Dedifferentiated amniotic fluid mesenchymal stem cell (primary cell): Measurements from ENCODE around the gene FOXL1.

ENCODE experiments used
- DNase-seq: peaks from one replicate; pipeline ENCODE4 v3.0.0-alpha.2; 2016; ENCODE audit errors: extremely low spot score

FOXL1 gene

DNA sequence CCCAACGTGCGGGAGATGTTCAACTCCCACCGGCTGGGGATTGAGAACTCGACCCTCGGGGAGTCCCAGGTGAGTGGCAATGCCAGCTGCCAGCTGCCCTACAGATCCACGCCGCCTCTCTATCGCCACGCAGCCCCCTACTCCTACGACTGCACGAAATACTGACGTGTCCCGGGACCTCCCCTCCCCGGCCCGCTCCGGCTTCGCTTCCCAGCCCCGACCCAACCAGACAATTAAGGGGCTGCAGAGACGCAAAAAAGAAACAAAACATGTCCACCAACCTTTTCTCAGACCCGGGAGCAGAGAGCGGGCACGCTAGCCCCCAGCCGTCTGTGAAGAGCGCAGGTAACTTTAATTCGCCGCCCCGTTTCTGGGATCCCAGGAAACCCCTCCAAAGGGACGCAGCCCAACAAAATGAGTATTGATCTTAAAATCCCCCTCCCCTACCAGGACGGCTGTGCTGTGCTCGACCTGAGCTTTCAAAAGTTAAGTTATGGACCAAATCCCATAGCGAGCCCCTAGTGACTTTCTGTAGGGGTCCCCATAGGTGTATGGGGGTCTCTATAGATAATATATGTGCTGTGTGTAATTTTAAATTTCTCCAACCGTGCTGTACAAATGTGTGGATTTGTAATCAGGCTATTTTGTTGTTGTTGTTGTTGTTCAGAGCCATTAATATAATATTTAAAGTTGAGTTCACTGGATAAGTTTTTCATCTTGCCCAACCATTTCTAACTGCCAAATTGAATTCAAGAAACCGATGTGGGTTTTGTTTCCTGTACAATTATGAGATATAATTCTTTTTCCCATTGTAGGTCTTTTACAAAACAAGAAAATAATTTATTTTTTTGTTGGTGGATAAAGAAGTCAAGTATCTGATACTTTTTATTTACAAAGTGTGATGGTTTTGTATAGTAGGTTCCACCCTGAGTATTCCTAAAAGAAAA, 9.4 kb upstream of the FOXL1 start:
- DNase-seq = no peak

DNA sequence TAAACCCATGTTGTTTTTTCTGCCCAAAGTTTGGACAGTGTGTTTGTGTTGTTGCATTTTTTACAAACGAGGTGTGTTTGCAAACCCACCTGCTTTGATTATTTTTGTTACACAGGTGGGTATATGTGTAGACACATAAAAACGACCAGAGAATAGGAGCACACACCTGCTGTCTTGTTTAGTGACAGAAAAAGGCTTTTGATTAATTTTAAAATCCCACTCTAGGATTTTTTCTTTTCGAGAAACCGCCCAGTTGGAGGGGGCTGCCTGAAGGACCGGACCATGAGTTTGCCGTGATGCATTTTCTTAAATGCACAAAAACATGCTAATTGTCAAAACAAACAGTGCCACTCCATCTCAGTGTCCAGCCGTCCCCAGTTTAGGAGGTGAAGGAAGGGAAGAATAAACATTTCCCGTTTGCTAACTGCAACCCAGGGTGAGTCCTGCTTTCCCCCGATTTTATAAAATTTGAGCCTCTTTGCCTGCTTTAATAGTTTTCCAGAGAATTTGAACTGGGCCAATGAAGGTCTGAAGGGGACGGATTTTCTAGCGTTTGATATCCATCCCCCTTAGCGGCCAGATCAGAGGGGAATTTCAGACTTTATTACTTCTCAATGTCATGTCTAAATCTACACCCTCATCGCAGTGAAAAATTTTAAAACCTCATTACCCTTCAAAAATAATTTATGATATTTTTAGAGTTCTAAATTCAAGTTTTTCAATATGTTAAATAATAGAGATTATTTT, 8.5 kb upstream of the FOXL1 start:
- DNase-seq = no peak

DNA sequence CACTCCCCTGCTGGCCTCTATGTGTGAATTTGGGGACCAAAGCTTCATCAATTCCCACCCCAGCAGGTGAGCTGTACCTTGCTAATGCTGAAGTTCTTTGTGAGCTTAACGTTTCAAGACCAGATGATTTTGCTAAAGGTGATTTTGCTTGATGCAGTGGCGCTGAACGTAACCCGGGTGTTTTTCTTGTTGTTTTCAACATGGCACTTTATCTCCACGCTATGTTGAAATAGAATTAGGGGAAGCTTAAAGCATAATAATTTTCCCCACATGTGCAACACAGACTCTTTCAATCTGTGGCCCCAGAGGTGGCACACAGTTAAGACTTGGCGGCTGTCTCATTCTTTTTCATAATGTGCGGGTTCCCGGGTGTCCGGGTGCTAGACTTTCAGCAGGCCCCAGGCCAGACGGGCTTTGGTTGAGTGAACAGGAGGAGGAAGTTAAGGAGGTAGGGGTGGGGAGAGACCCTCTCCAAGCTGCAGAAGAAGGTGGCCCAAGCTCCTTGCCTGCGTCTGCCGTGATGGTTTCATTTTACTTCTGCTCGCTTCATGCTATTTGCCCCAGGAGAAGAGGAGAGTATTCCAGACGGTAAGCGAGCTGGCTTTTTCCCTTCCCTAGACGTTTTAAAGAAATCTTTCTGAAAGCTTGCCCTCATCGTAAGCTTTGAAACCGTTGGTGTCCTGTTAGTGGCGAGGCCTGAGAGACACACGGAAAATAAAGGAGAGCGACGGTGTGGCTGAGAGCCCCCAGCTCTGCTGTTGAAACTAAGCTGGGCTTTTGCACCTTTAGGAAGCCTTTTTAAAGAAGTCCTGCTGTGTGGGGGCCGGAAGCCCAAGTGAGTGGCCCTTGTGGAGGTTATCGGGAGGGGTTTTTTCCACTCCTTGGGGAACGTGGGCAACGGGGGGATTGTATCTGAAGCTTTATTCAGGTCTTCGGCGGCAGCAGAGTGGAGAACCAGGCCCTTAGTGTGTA, 7.5 kb upstream of the FOXL1 start:
- DNase-seq = no peak

DNA sequence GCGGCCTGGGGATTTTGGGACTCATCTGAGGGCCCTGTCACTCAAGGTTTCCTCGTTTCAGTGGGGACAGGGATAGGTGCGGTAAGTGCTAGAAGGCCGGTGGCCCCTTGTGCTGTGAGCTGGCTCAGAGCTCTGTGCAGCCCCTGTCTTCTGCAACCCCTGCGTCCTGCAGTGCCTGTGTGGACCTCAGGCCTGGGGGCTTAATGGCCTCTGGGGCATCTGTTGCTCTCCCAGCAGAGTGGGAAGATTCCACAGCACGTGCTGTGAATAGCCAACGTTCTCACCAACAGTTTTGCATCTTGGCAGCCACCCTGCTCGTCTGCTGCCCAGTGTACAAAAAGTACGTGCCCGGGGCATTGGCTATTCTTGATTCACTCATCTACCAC, 6.8 kb upstream of the FOXL1 start:
- DNase-seq = no peak

DNA sequence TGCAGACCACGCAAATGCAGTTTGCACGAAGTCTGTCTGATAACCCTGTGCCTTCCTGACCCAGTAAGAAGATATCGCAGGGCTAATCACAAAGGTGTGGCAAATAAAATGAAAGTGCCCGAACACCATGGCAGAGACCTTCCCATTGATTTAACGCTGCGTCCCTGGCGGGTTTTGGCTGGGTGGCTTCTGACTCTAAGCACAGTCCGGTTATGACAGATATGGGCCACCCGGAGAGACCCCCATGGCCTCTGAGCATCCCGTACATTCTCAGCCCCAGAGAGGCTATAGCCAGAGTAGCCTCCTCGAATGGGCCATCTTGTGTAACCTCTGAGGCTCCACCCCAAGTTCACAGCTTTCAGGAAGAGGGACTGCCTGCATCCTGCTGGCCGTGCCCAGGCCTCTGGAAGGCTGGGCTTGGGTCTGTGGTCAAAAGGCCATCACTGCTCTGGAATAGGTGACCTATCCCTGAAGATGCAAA, 6.3 kb upstream of the FOXL1 start:
- DNase-seq = no peak

DNA sequence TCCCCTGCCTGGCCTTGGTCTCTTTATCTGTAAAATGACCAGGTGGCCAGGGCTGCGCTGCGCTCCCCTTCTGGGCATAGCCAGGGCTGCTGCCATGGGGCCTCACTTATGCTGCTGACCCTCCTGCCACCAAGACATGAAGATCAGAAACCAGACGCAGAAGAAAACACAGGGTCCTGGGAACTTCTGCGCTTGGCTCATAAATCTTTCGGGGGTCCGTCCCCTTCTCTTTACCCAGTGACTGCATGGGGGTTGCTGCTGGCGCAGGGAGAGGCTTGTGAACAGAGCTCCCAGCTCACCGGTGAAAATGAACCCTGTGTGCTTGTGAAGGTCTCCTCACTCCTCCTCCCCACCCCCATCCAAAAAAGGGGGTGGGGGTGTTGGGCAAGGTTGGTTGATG, 5.7 kb upstream of the FOXL1 start:
- DNase-seq = no peak

DNA sequence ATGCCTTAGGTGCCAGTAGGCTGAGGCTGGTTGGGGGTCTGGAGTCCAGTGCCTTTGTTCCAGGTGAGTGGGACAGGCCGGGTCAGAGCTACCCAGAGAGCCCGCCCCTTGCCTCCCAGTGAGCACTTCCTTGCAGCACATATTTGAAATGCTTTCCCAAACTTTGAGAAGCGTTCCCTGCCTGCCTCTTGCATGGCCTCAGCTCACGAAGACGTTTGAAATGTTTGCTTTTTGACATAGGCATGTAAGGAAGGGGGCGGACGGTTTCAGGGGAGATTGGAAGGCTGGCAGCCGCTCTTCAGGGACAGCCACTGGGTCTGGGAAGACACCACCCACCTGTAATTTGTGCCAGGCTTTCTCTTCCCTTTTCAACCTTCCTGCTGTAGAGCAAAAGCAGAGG, 5.1 kb upstream of the FOXL1 start:
- peak; percentile 28 for DNase-seq

DNA sequence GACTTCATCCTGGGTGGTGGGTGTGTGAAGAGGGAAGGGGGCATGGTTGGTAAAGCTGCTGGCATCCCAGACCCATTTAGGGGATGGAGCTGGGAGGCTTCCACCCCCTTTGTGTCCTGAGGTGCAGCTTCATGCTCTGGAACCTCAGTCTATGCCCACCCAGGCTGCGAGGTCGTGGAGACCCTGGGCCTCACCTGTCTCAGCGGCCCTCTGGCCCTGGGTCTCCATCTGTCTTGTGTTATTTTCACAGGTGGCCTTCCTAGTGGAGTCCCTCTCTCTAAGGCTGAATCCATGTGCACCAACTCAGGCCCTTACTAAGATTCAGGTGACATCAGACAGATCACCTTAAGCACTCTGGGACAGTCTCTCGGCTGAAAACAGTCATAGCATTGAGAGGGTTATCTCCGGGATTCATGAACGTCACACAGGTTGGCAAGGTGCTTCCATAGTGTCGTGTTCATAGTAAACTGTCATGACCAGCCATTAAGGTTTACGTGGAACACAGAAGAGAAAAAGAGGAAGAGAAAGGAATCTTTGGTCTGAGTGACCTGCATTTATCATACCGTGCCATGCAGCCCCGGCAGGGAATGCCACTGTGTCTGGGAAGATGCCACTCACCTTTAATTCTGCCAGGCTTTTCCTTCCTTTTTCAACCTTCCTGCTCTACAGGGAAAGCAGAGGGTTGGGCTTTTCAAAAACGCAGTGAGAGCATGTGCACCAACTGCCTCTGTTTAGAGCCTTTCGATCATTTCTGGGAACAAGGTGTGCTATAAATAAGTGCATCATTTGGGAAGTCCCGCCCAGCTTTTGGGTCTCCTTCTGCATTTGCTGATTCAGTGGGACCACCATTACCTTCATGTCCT, 4.5 kb upstream of the FOXL1 start:
- DNase-seq = no peak

DNA sequence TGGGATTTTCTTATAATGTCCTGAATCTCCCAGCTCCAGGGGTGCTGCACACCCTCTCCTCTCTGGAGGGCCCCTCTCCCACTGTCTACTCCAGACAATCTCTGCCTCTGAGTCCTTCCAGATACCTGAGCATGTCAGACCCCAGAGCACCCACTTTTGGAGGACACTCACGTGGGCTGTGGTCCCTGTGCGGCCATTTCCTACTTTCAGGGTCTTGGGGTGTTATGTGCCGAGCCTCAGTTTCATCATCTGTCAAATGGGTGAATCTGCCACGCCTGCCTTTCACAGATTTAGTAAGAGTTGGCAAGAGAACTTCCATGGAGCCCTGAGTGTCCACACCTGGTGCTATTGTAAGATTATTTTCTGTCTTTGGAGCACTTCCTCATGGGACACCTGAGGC, 3.7 kb upstream of the FOXL1 start:
- no peak for DNase-seq

DNA sequence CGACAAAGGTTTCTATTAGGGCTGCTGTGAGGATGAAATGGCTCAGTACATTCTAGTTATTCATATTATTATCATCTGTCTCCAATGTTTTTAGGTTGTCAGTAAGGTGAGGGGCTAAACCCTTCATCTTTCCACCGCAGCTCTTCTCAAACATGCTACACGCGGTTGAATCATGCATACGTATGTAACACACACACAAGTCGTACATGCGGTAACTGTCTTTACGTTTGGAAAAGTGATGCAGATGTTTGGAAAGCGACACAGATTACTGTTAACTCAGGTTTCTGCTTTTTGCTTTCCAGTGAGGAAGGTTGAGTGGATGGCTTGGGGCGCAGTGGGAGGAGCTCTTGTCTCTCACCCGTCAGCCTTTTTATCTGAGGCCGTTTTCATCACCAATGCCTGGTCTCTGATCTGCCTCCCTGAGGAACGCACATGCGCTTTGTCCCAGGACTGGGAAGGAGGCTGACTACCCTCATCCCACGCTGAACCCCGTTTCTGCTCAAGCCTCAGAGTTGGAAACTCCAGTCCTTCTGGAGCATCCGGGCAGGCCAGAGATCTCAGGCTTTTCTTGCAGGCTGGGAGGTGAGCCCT, 3.2 kb upstream of the FOXL1 start:
- no peak for DNase-seq

DNA sequence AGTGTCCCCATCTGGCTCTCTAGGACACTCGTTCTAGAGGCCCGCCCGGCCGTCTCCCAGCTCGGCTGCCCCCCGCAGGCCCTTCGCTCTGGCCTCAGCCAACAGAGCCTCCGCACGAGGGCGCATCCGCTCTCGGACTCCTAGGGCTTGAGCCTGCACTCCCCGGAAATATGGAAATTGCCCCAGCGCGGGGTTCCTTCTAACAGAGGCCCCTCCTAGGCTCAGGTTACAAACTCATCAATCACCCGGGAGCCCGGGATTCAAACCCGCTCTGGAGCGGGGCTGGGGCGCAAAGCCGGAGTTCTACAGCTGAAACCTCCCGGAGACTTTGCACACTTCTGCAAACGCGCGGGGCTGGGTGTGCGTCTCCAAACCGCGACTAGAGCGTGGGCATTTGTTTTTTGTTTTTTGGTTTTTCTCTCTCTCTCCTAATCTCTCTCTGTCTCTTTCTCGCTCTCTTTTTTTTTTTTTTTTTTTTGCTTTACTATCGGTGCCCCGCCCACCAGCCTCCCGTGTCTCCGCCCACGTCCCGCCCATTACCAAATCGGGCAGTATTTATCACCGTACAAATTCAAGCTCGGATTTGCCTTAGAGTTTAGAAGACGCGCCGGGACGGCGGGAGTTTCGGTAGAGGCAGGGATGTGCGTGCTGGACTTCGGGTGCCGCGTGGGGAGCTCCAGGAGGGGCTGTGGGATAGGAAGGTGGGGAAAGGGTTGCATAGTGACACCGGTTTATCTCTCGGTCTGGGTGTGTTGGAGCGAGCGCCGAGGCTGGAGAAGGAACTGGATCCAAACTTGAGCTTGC, 2.4 kb upstream of the FOXL1 start:
- no peak for DNase-seq

DNA sequence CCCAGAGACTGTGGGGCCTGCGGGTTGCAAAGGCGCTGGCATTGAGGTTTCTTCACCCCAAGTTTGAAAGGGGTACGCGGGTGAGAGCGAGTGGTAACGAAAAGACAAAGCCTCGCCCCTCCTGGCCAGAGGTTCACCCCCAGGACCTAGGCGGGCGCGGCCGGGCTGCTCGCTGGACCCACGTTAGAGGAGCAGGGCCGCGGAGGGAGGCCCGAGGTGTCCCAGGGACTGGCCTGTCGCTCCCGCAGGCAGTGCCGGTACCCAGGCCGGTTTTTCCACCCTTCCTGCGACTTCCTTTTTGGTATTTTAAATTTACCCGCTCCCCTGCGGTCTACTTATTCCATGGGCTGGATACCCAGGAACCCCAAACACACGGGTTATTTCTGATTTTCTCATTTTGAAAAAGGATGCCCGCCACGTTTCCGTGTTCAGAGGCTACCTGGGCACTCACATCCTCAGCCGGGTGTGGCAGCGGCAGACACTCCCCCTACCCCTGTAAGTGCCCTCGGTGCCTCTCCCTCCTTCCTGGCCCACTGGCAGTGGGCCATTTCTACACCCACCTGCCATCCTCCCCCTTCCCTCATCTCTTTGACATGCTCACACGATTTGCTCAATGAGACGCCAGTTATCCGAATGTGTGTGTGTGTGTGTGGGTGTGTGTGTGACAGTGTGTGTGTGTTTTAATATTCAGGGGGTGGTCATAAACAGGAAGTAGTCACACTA, 1.6 kb upstream of the FOXL1 start:
- no peak for DNase-seq

DNA sequence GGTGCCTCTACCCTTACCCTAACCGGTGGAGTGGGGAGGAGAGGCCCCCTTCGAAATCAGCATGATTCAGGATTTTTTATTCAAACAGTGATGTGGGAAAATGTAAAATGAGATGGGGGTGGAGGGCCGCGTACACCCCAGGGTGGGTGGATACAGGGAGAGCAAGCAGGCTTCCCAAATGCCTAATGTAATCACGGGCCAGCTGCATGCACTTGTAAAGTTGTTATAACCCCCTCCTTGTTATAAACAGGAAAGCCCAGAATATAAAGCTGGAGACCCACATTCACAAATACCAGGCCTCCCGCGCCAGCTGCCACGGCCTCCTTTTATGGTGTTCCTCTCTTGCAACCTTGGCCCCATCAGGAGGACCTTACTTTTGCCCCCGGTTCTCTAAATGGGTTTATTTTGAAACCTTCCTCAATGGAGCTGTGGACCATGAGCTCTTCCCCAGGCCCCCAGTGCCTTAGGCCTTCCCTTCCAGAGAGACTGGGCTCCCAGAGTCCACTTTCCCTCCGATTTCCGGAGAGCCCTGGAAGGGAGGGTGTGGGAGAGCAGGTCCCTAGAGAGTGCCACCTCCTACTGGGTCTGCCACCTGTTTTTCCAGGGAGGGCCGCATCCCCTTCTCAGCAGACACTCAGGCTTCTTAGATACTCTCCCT, 906 bp upstream of the FOXL1 start:
- no peak for DNase-seq

DNA sequence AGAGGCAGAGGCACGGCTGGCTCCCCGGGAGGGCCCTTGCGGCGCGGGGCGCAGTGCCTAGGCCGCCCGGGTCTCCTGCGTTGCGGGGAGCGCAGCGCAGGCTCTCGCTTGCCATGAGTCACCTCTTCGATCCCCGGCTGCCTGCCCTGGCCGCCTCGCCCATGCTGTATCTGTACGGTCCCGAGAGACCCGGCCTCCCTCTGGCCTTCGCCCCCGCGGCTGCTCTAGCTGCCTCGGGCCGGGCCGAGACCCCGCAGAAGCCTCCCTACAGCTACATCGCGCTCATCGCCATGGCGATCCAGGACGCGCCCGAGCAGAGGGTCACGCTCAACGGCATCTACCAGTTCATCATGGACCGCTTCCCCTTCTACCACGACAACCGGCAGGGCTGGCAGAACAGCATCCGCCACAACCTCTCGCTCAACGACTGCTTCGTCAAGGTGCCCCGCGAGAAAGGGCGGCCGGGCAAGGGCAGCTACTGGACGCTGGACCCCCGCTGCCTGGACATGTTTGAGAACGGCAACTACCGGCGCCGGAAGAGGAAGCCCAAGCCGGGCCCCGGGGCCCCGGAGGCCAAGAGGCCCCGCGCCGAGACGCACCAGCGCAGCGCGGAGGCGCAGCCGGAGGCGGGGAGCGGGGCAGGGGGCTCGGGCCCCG, 390 bp downstream of the FOXL1 start:
- no peak for DNase-seq

DNA sequence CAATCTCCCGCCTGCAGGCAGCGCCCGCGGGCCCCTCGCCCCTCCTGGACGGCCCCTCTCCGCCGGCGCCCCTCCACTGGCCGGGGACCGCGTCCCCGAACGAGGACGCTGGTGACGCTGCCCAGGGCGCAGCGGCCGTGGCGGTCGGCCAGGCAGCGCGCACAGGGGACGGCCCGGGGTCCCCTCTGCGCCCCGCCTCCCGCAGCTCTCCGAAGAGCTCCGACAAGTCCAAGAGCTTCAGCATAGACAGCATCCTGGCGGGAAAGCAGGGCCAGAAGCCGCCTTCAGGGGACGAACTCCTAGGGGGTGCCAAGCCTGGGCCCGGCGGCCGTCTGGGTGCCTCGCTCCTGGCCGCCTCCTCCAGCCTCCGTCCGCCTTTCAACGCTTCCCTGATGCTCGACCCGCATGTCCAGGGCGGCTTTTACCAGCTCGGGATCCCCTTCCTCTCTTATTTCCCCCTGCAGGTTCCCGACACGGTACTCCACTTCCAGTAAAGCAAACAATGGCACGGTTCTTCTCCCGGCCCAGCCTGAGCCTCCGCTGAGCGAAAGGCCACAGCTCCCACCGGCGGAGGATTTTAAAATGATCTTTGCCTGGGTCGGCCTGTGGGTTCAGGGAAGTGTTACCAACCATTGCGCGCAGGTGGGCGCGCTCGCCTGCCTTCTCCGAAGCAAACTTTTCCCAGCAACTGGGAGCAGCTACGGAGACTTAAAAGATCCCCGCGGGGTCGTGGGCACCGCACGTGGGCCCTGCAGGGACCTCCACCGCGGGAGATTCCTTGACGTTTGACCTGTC, 1.1 kb downstream of the FOXL1 start:
- DNase-seq = no peak

DNA sequence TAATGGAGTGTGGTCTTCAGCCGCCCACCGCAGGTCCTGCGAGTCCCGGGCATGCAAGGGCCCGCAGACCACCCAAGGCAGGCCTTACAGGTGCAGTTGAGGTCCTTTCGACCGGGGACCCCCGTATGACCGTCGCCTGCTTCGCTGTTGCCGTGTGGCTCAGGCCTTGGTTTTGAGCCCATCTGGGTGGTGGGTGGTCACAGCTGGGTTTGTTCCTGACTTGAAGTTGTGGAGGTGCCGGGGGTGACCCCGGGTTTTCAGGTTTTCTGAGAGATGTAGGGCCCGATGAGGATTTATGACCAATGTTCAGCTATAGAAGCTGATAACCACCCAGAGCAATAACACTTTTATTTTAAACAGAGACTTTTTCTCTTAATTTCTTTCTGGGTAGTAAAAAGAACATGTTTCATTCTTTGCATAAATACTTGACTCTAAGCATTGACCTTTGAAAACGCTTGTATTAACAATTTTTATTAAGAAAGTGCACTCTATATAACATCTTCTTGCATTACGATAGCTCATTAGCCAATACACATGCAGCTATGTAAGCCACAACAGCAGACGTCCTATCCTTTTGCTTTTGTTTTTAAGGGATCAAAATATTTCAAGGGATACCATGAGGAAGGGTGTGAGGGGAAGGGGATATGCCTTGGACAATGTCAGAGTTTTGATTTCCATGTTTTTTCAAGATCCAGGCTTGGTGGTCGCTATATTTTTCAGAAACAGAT, 1.9 kb downstream of the FOXL1 start:
- DNase-seq = no peak
